Bladder microvascular endothelial cell (primary cell): ENCODE measurements around the gene ATP4A. TPM values are rescaled to one million over a fixed set of nuclear protein-coding genes. Genes with fewer than 3 reads are reported as not detected.

Experiments
- total RNA-seq: library from RNA; depleted of rRNA; stranded (reverse); fragments of >200 nt; gene quantifications from 2 replicates; pipeline ENCODE4 v1.2.3, GENCODE V29; 2014

Gene ATP4A
- total RNA-seq: not detected in 2 replicates

GRCh38 chr19:35563207-35563829, at the start of gene ATP4A:
TSS of gene ATP4A (minus strand) at chr19:35563658. CDS start at chr19:35563629, 29 bp downstream.

GRCh38 chr19:35612559-35613321, 49.3 kb upstream of the ATP4A start, which contains the start of gene HAUS5:
TSS of gene HAUS5 (plus strand) at chr19:35612735. CDS start at chr19:35612795, 60 bp downstream.

GRCh38 chr19:35585848-35586247, 22.4 kb upstream of the ATP4A start, which contains the start of gene PMIS2:
TSS of gene PMIS2 (plus strand) at chr19:35586173. CDS start at chr19:35586260, 87 bp downstream.

GRCh38 chr19:35545001-35545854, 18.2 kb downstream of the ATP4A start, which contains the start of gene TMEM147:
TSS of gene TMEM147 (plus strand) at chr19:35545626. CDS start at chr19:35545740, 114 bp downstream.

GRCh38 chr19:35533201-35533821, 30.1 kb downstream of the ATP4A start, which contains the start of gene GAPDHS:
TSS of gene GAPDHS (plus strand) at chr19:35533456. CDS start at chr19:35533528, 72 bp downstream.

GRCh38 chr19:35528218-35529038, 35.0 kb downstream of the ATP4A start, which contains the start of gene SBSN:
TSS of gene SBSN (minus strand) at chr19:35528311. CDS start at chr19:35528281, 30 bp downstream.

GRCh38 chr19:35513628-35514281, 49.7 kb downstream of the ATP4A start, which contains the start of gene DMKN:
TSS of gene DMKN (minus strand) at chr19:35513649. CDS start at chr19:35513475, 174 bp downstream.

Other genes with a start within 250 kb of the ATP4A start
- gene CD22, start 234.5 kb downstream of the ATP4A start, total RNA-seq: 1.6 and 1.7 TPM in 2 replicates
- not detected in 2 replicates for gene FFAR1, start 215.8 kb downstream of the ATP4A start, total RNA-seq
- gene FFAR3, start 205.2 kb downstream of the ATP4A start, total RNA-seq: 0.19 TPM in 1 of 2 replicates, not detected in the other
- gene GPR42, start 192.6 kb downstream of the ATP4A start, total RNA-seq: not detected in 2 replicates
- not detected in 2 replicates for gene FFAR2, start 115.4 kb downstream of the ATP4A start, total RNA-seq
- not detected in 2 replicates for gene KRTDAP, start 73.2 kb downstream of the ATP4A start, total RNA-seq
- 0.13 TPM in 1 of 2 replicates, not detected in the other for gene DMKN, start 50.0 kb downstream of the ATP4A start, total RNA-seq
- not detected in 2 replicates for gene SBSN, start 35.3 kb downstream of the ATP4A start, total RNA-seq
- not detected in 2 replicates for gene GAPDHS, start 30.2 kb downstream of the ATP4A start, total RNA-seq
- 52.9 and 74.0 TPM in 2 replicates for gene TMEM147, start 18.0 kb downstream of the ATP4A start, total RNA-seq
- gene PMIS2, start 22.5 kb upstream of the ATP4A start, total RNA-seq: not detected in 2 replicates
- 6.0 and 9.3 TPM in 2 replicates for gene HAUS5, start 49.1 kb upstream of the ATP4A start, total RNA-seq
- 32.4 and 33.7 TPM in 2 replicates for gene RBM42, start 65.4 kb upstream of the ATP4A start, total RNA-seq
- 0.13 and 0.49 TPM in 2 replicates for gene ETV2, start 78.1 kb upstream of the ATP4A start, total RNA-seq
- 295 and 323 TPM in 2 replicates for gene COX6B1, start 84.7 kb upstream of the ATP4A start, total RNA-seq
- not detected in 2 replicates for gene UPK1A, start 102.9 kb upstream of the ATP4A start, total RNA-seq
- gene ZBTB32, start 140.9 kb upstream of the ATP4A start, total RNA-seq: not detected in 2 replicates
- 6.2 and 19.6 TPM in 2 replicates for gene KMT2B, start 154.3 kb upstream of the ATP4A start, total RNA-seq
- gene IGFLR1, start 178.8 kb upstream of the ATP4A start, total RNA-seq: 0.49 and 0.94 TPM in 2 replicates
- gene U2AF1L4, start 181.8 kb upstream of the ATP4A start, total RNA-seq: 4.0 and 6.4 TPM in 2 replicates
- 12.3 and 13.8 TPM in 2 replicates for gene PSENEN, start 182.0 kb upstream of the ATP4A start, total RNA-seq
- 3.9 and 5.0 TPM in 2 replicates for gene LIN37, start 184.9 kb upstream of the ATP4A start, total RNA-seq
- gene HSPB6, start 193.4 kb upstream of the ATP4A start, total RNA-seq: 0.25 and 0.49 TPM in 2 replicates
- gene PROSER3, start 194.5 kb upstream of the ATP4A start, total RNA-seq: 1.5 and 2.5 TPM in 2 replicates
- 2.1 and 4.0 TPM in 2 replicates for gene ARHGAP33, start 211.9 kb upstream of the ATP4A start, total RNA-seq
- not detected in 2 replicates for gene PRODH2, start 249.2 kb upstream of the ATP4A start, total RNA-seq